Transverse colon (tissue), 4 donors: ENCODE measurements around the gene ANP32A. TPM values are rescaled to one million over a fixed set of nuclear protein-coding genes. Genes with fewer than 3 reads are reported as not detected.

Experiments
- DNase-seq: peaks from one replicate; pipeline ENCODE4 v3.0.0-alpha.2; 2019
- H3K27ac ChIP-seq, 4 donors: fragments of 200-600 bp; sonication (generic); 2 replicates each; pipeline ENCODE4 v1.5.1; 2016 to 2018; ENCODE audit warnings: inconsistent platforms in 4 of 4
- H3K27me3 ChIP-seq: fragments of 200-600 bp; sonication (generic); 2 replicates; pipeline ENCODE4 v1.5.1; 2017; ENCODE audit warnings: inconsistent platforms
- H3K36me3 ChIP-seq, 4 donors: fragments of 200-600 bp; sonication (generic); 2 replicates each; pipeline ENCODE4 v1.5.1; 2017 to 2019; ENCODE audit warnings: inconsistent platforms in 4 of 4
- H3K4me1 ChIP-seq, 4 donors: fragments of 200-600 bp; sonication (generic); 2 replicates each; pipeline ENCODE4 v1.5.1; 2017 to 2020; ENCODE audit warnings: inconsistent platforms in 4 of 4
- H3K4me3 ChIP-seq, 4 donors: fragments of 200-600 bp; sonication (generic); 1 replicate in 1 of 4; 2 replicates in 3 of 4; pipeline versions ENCODE4 v1.5.1 to v1.6.1; 2017 to 2019; ENCODE audit warnings: inconsistent platforms in 4 of 4
- H3K9me3 ChIP-seq, 2 donors: fragments of 200-600 bp; sonication (generic); 2 replicates each; pipeline ENCODE4 v1.5.1; 2017 to 2019; ENCODE audit warnings: inconsistent platforms in 2 of 2
- EP300 ChIP-seq: sonication (generic); formaldehyde crosslinking; IDR thresholded peaks from one replicate; pipeline ENCODE4 v1.6.1; 2017; ENCODE audit warnings: antibody characterized with exemption, low read depth
- POLR2A ChIP-seq: fragments of 450-650 bp; IDR thresholded peaks from one replicate; pipeline ENCODE4 v1.6.1; 2016; ENCODE audit warnings: antibody characterized with exemption, mild to moderate bottlenecking, moderate library complexity
- POLR2AphosphoS5 ChIP-seq, 3 donors: sonication (generic); formaldehyde crosslinking; IDR thresholded peaks; one replicate each; pipeline ENCODE4 v1.6.1; 2016; ENCODE audit warnings: antibody characterized with exemption in 3 of 3
- WGBS, 2 donors: methylation state at CpG; one replicate each; pipeline ENCODE4 v1.1.5; 2018; ENCODE audit warnings: low coverage in 1 of 2; 5-methylcytosine and 5-hydroxymethylcytosine counted together
- in situ Hi-C, 4 donors: fragments of 200-750 bp; cut with MboI; loops; one replicate each; pipeline versions ENCODE4 v1.15.0 to v1.15.1; 2017; ENCODE audit warnings: low sequenced_read_pairs in 3 of 4, low pct_ligation_motif_present in 1 of 4, low pct_unique_long_range_greater_than_20kb in 1 of 4
- intact Hi-C: fragments of 100-400 bp; cut with DNase I; formaldehyde crosslinking; loops from one replicate; pipeline ENCODE4 v1.15.1; 2023; ENCODE audit warnings: low total_unique reads
- total RNA-seq, 4 donors: library from RNA; depleted of rRNA; stranded (reverse); fragments of >200 nt; gene quantifications; one replicate each; pipeline ENCODE4 v1.1.0, GENCODE V29; 2016
- TF ChIP-seq, protein P1 (sequence below), 5 experiments: fragments of 200-600 bp in 3 of 5; fragments of 450-650 bp in 2 of 5; sonication (generic) in 3 of 5; IDR thresholded peaks; 1 replicate in 2 of 5; 2 replicates in 3 of 5; pipeline ENCODE4 v1.5.1; 2016 to 2017; ENCODE audit warnings: antibody characterized with exemption in 5 of 5, inconsistent platforms in 3 of 5, mild to moderate bottlenecking in 2 of 5, moderate library complexity in 1 of 5

ANP32A gene
- total RNA-seq, 4 donors from 2014 or later = 23.9 to 92.7 (median 69.4) TPM

- in situ Hi-C loops (no loop called here), intact Hi-C loops (no loop called here)
- H3K4me3 ChIP-seq = no peak overlapping the region
- H3K36me3 ChIP-seq = no peaks in the 10 kb centered on the region
- TF ChIP-seq POLR2AphosphoS5 (IDR thresholded peaks at IDR 0.05) = no peak
- no peak for TF ChIP-seq EP300
- TF ChIP-seq, protein P1, sequence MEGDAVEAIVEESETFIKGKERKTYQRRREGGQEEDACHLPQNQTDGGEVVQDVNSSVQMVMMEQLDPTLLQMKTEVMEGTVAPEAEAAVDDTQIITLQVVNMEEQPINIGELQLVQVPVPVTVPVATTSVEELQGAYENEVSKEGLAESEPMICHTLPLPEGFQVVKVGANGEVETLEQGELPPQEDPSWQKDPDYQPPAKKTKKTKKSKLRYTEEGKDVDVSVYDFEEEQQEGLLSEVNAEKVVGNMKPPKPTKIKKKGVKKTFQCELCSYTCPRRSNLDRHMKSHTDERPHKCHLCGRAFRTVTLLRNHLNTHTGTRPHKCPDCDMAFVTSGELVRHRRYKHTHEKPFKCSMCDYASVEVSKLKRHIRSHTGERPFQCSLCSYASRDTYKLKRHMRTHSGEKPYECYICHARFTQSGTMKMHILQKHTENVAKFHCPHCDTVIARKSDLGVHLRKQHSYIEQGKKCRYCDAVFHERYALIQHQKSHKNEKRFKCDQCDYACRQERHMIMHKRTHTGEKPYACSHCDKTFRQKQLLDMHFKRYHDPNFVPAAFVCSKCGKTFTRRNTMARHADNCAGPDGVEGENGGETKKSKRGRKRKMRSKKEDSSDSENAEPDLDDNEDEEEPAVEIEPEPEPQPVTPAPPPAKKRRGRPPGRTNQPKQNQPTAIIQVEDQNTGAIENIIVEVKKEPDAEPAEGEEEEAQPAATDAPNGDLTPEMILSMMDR (IDR thresholded peaks at IDR 0.05) = no peak
- no peak for TF ChIP-seq POLR2A
- no peaks in the 10 kb centered on the region for H3K27me3 ChIP-seq
- DNase-seq = peak; percentile 10
- peaks cover 19 to 47% (median 35%) of the 10 kb centered on the region in 4 donors for H3K4me1 ChIP-seq
- no peaks in the 10 kb centered on the region for H3K9me3 ChIP-seq
- peak overlapping the region; percentile 48 to 61 (median 50) for H3K27ac ChIP-seq
- 32 to 35% methylated on average over 4 of the region's 4 CpGs for WGBS, 2 donors
Observed at GRCh38 chr15:68812597-68813431, 7.9 kb downstream of the ANP32A start.

- intact Hi-C loops (no loop called here), in situ Hi-C loops (no loop called here)
- no peaks in the 10 kb centered on the region for H3K36me3 ChIP-seq
- no peaks in the 10 kb centered on the region for H3K27me3 ChIP-seq
- DNase-seq = no peak
- TF ChIP-seq, protein P1 (IDR thresholded peaks at IDR 0.05) = no peak
- H3K4me3 ChIP-seq = no peak overlapping the region
- peaks cover 22 to 53% (median 39%) of the 10 kb centered on the region in 4 donors for H3K4me1 ChIP-seq
- 93% methylated on average over 8 of the region's 8 CpGs; no CpG with 5 or more reads in 1 of the 2 donors for WGBS, 2 donors
- no peaks in the 10 kb centered on the region for H3K9me3 ChIP-seq
- peak overlapping the region in 3 of 4 donors; percentile 48 to 61 (median 52) for H3K27ac ChIP-seq
Observed at GRCh38 chr15:68812069-68812468, 8.6 kb downstream of the ANP32A start.

DNA sequence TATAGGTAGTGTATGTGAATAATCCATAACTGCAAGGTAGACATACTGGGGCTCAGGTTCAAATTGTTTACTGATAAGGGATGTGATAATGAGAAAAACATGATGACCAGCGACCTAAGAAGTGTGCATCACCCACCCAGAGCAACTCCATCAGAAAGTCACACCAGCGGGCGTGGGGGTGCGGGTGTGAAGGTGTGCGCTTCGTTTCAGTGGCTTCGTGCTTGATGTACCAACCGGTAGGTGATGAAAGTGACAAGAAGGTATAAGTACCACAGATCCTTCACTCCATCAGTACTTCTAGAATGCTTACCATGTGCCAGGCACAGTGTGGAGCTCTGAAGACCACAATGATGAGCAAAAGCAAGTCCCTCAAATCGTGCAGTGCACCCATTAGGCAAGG lies 11.2 kb downstream of the ANP32A start:
- DNase-seq = no peak
- Histone ChIP-seq H3K4me1 (peaks cover 21 to 50% (median 34%) of the 10 kb centered on the region in 4 donors), H3K4me3 (no peak overlapping the region), H3K27ac (no peak overlapping the region), H3K27me3 (no peaks in the 10 kb centered on the region), H3K9me3 (no peaks in the 10 kb centered on the region), H3K36me3 (no peaks in the 10 kb centered on the region)
- in situ Hi-C loops = no loop called here
- intact Hi-C loops = no loop called here
- 50 to 91% methylated on average over 1 to 9 of the region's 9 CpGs for WGBS, 2 donors
- TF ChIP-seq EP300 (no peak), POLR2A (no peak), POLR2AphosphoS5 (IDR thresholded peaks at IDR 0.05) (no peak)
- TF ChIP-seq, protein P1 (IDR thresholded peaks at IDR 0.05) = no peak

DNA sequence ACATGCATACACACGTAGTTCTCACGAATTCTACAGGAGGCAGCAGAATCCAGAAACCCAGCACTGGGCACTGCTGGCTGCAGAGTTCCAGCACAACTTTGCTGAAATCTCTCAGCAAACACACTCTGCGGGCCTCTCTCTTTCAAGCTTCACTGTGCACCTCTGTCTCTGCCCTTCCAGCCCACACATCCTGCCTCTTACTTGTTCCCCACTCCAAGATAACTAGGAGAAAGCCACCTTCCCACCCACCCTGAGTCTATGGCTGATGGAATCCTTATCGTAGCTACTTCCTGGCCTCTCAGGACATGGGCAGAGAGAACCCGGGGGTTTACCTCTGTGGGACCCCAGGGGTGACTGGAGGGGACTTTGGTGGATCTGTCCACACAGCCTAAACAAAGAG lies 11.9 kb downstream of the ANP32A start:
- TF ChIP-seq POLR2A (no peak), EP300 (no peak)
- in situ Hi-C loops (no loop called here), intact Hi-C loops (no loop called here)
- no peaks in the 10 kb centered on the region for H3K27me3 ChIP-seq
- WGBS, 2 donors = 50 to 72% methylated on average over 2 to 5 of the region's 5 CpGs
- peaks cover 15 to 42% (median 30%) of the 10 kb centered on the region in 4 donors for H3K4me1 ChIP-seq
- H3K36me3 ChIP-seq = no peaks in the 10 kb centered on the region
- peak; percentile 0 for DNase-seq
- H3K27ac ChIP-seq = no peak overlapping the region
- H3K4me3 ChIP-seq = no peak overlapping the region
- H3K9me3 ChIP-seq = no peaks in the 10 kb centered on the region
